GM13977 (cell line): ENCODE data around the gene STYXL1.
"Not testable (repeated sequence)": the region's sequence is repeated elsewhere in the genome, so short reads cannot be mapped to it uniquely, and the experiment has no call there.

Experiments
- DNase-seq: peaks from one replicate; pipeline ENCODE4 v3.0.0; 2012; ENCODE audit warnings: low spot score
- CTCF ChIP-seq: IDR thresholded peaks from 2 replicates; pipeline ENCODE4 v1.5.1; 2012; ENCODE audit warnings: mild to moderate bottlenecking, control low read depth; ENCODE audit not compliant: insufficient read depth; ENCODE audit errors: extremely low read depth, missing control alignments
- in situ Hi-C: fragments of 300-500 bp; cut with MboI; formaldehyde crosslinking; loops from one replicate; pipeline ENCODE4 v1.12.0; 2022; ENCODE audit warnings: low sequenced_read_pairs, low pct_unique_long_range_greater_than_20kb, mixed read lengths, inconsistent platforms; ENCODE audit not compliant: unreplicated experiment

STYXL1 gene

GRCh38 chr7:76049295-76049694 lies 1.5 kb upstream of the STYXL1 start:
- TF ChIP-seq CTCF: no peak
- DNase-seq: no peak
- in situ Hi-C loops: no loop called here

GRCh38 chr7:76048668-76048988 lies 828 bp upstream of the STYXL1 start:
- in situ Hi-C loops: no loop called here
- TF ChIP-seq CTCF: no peak
- DNase-seq: peak; percentile 67

GRCh38 chr7:76047305-76047810 lies 442 bp downstream of the STYXL1 start:
- DNase-seq: peak; percentile 52
- in situ Hi-C loops: no loop called here
- TF ChIP-seq CTCF: no peak

GRCh38 chr7:76044375-76044865 lies 3.4 kb downstream of the STYXL1 start:
- in situ Hi-C loops: no loop called here
- no peak for TF ChIP-seq CTCF

GRCh38 chr7:76040126-76040525 lies 7.7 kb downstream of the STYXL1 start:
- in situ Hi-C loops: no loop called here
- no peak for DNase-seq
- no peak for TF ChIP-seq CTCF

More at GRCh38 chr7:76044375-76044865, 3.4 kb downstream of the STYXL1 start:
- no peak for DNase-seq

GRCh38 chr7:76037310-76037709 lies 10.5 kb downstream of the STYXL1 start:
- no peak for TF ChIP-seq CTCF
- in situ Hi-C loops: no loop called here
- DNase-seq: no peak

GRCh38 chr7:76031964-76032363 lies 15.8 kb downstream of the STYXL1 start:
- in situ Hi-C loops: no loop called here
- DNase-seq: no peak
- TF ChIP-seq CTCF: no peak

GRCh38 chr7:76029682-76030081 lies 18.1 kb downstream of the STYXL1 start:
- in situ Hi-C loops, DNase-seq: not testable (repeated sequence)
